Ramos (cell line): ENCODE results near the gene CNOT8.
"Not testable (repeated sequence)": the region's sequence is repeated elsewhere in the genome, so short reads cannot be mapped to it uniquely, and the experiment has no call there.

Experiments
- in situ Hi-C: fragments of 300-500 bp; cut with MboI; formaldehyde crosslinking; loops from one replicate; pipeline ENCODE4 v1.14.3; 2022; ENCODE audit warnings: low sequenced_read_pairs; ENCODE audit not compliant: unreplicated experiment

Gene CNOT8

DNA sequence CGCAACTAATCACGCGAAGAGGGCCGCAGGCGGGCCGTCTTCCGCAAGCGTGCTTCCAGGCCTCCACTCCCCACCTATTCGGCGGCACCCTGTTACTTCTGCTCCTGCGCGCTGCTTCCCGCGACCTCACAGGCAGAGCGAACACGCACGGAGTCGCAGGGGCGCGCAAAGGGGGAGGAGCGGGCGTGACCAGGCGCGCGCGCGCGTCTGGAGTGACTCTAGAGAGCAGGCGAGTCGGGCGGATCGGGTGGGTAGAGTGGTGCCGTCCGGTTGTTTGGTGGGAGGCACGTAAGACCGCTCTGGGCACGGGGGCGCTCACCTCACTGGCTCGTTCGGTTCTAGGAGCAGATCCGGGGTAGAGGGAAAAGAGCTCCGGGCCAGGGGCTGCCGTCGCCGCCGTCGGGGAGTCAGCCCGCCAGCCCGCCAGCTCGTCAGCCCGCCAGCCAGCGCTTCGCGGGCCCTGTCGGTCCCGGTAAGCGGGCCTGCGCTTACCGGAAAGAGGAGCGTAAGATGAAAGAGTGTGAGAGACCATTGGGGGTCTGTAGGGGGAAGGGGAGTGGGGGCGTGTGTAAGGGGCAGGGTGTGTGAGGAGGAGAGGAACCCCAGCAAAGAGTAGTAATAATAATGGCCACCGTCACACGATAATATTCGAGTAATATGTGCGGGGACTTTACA lies at the start of gene CNOT8:
Gene CNOT8, plus strand, starts transcription at position 331 of the 675 bp plus-strand sequence. CDS start 4,652 bp downstream, outside the sequence.
- in situ Hi-C loops: loop anchor here (10.0 kb wide), 1 partner anchor 104 kb away; the partner anchor contains the start of gene LARP1

DNA sequence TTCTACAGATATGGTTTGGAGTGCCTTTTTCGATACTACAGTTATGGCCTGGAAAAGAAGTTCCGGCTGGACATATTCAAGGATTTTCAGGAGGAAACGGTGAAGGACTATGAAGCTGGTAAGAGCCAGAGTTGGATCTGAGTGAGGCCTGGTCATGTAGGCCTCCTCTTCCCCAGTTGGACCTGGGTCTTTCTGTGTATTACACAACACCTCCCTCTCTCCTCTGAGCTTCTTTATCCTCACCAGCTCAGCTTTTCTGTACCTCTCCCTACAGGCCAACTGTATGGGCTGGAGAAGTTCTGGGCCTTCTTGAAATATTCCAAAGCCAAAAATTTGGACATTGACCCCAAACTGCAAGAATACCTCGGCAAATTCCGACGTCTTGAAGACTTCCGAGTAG lies 47.2 kb upstream of the CNOT8 start:
- in situ Hi-C loops: no loop called here

DNA sequence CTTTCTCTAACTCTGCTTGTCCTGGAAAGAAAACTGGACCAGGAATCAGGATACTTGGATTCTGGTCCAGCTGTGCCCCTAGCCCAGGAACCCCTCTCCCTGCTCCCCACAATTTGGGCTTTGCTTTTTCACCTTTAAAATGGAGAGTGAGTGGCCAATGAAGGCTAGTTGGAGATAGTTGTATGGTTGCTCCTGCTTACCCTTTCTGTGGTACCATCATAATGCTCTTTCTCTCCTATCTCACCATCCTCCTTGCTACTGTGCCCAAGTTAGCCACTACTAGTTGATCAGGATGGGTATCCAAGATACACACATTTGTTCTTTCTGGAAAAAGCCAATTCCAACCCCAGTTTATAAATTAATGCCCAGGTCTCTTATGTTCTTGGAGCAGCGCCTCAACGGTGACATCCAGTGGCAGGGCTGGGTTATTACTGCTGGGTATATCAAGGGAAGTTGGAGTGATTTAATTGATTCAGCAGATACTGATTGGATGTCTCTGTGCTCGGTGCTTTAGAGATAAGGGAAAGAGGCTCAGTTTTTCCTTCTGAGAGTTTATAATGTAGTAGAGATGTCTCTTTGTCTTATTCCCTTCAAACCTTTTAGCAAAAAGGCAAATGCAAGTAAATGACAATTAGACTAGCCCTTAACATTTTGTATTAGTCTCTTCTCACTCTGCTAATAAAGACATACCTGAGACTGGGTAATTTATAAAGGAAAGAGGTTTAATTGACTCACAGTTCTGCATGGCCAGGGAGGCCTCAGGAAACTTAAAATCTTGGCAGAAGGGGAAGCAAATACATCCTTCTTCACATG lies 46.6 kb upstream of the CNOT8 start:
- in situ Hi-C loops: no loop called here

DNA sequence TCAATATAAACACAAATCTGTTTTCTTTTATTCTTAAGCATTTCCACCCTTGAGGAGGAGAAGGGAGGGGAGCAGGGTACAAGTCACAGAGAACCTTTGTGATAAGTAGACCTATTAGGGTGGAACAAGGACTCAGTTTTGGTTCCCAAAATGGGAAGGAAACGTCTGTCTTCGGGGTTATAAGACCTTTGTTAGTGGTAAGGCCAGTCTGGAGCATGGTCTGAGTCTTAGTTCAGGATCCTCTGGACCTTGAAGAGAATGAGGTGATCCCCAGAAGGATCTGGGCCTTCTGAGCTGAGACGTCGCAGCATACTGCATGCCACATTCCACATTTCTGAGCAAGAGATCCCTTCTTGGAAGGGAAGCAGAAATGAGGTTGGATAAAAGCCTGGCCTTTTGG lies 45.3 kb upstream of the CNOT8 start:
- in situ Hi-C loops: no loop called here

DNA sequence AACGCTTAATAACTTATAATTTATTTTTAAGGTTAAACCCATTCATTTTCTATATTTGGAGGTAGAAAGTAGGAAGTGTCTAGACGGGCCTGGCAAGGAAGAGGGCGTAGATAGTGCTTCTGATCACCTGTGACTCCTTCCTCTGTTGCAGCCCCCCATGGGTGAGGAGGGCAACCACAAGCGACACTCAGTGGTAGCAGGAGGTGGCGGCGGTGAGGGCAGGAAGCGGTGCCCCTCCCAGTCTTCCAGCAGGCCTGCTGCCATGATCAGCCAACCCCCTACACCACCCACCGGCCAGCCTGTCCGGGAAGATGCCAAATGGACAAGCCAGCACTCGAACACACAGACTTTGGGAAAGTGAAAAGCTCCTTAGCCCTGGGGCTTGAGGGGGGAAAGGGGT lies 44.7 kb upstream of the CNOT8 start:
- in situ Hi-C loops: no loop called here

DNA sequence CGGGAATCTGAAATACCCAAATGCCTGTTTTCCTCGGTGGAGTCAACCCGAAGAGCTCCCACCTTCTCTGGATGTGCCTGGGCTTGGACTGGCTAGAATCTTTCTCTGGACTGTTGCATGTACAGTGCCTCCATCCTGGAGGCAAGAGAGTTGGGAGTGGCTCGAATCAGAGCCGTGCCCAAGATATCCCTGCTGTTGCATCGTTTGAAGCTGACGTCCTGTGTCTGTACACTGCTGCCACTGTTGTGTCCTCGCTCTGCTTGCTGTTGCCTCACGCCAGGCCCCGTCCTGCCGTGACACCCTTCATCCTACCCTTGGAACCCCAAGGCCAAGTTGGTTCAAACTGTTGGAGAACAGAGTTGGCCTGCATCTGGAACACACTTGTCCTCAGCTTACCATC lies 43.4 kb upstream of the CNOT8 start:
- in situ Hi-C loops: loop anchor here (5.0 kb wide), 1 partner anchor 163 kb away; no protein-coding TSS in a partner anchor

DNA sequence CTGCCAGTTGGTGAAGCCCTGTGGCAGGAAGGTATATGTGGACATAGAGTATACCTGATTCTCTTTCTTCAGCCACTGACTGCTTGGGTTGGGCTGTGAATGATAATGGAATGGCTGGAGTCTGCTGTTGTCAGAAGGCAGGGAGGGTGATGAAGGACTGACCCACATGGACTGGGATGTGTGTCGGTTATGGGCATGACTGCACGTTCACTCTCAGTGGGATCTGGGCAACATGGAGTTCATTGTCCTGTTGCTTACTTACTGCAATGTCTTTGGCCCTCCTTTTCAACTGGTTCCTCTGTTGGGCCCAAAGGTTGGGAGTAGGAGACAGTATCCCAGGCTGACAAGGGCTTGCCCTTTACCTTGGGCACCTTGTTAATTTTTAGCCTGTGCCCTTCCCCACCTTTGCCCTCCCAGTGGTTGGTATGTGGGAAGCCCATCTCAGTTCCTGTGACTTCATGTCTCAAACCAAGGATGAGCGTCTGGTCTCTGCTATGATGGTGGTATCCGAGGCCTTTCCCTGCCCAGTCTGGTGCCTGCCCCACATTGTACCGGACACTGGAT lies 42.7 kb upstream of the CNOT8 start:
- in situ Hi-C loops: loop anchor here (5.0 kb wide), 1 partner anchor 163 kb away; no protein-coding TSS in a partner anchor

DNA sequence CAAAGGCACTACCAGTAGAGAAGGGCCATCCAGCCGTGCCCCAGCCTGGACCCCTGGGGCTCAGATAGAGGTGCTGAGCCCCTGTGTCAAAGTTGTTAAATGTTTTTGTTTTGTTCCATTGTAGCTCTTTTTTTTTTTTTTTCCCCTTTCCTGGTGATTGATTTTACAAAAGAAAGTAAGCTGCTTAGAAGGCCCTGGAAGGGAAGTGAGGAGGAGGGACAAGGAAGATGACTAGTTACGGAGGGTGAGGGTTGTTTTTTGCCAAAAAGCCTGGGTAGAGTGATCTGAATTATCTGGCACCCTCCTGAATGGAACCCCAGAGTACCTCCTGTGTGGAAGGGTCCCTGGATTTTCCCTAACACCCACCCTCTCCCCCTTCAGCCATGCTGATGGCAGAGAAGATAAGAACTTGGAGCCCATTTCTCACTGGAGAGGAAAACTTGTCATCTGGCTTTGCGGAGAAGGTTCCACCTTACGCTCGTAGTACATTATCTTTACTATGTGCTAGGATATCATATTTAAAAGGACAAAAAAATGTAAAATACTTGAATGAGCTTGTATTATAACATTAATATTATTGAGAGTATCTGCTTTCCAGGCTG lies 41.4 kb upstream of the CNOT8 start:
- in situ Hi-C loops: loop anchor here (5.0 kb wide), 1 partner anchor 165 kb away; no protein-coding TSS in a partner anchor

DNA sequence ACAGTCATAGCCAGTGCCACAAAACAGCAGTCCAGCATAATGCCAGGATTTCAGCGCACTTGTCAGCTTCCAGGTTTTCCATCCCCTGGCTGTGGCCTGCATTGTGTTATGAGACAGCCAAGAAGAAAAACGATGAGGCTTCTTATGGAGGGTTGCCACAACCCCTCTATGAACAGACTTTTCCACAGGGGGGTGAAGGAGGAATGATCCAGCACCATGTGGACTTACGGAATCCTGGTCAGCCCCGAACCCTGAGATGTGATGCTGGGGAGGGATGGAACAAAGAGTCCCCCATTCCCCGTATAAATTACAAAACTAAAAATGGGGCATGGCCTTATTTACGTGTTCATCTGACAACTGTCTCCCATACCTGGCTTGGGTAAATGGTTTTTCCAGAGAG lies 40.6 kb upstream of the CNOT8 start:
- in situ Hi-C loops: loop anchor here (5.0 kb wide), 1 partner anchor 166 kb away; no protein-coding TSS in a partner anchor

DNA sequence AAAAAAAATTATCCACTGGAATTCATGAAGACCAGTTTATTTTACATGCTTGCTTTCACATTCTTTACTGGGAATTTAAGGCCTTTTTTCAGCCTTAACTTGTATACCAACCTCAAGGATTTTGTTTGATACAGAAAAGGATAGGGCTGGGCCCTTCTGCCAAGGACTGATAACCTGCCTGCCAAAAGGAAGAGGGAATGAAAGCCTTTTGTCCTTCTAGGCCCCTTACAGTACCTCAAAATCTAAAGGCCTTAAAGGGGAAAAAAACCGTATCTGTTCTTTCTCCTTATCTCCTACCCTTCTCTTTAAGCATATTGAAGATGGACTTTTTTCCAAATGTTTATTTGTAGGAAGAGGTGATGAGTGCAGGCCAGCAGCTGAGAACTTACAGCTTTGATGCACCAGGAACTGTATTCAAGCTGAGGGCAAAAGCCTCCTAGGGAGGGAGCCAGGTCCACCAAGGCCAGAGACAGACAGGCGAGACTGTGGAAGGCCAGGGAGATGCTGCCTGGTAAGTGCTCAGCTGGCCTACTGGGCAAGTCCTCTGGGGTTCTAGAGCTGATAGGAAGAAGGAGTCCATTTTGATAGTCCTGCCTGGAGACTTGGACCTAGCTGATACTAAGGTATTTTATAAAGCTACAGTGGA lies 39.8 kb upstream of the CNOT8 start:
- in situ Hi-C loops: loop anchor here (5.0 kb wide), 1 partner anchor 166 kb away; no protein-coding TSS in a partner anchor

DNA sequence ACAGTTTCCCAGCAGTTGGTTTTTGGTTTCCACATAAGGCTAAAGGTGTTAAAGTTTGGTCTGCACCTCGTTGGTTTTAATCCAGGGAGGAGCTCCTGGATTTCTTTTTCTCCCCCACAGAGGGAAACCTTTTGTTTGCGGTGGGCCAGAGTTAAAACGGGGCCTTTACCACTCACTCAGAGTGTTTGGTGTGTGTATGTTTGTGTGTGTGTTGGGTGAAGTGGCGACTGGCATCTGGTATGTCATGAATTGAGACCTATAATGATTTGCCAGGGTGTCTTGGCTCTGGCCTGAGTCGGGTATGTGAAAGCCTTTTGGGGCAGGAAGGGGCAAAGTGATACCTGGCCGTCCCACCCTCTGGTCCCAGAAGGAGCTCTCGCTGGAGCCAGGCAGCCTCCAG lies 38.9 kb upstream of the CNOT8 start:
- in situ Hi-C loops: loop anchor here (5.0 kb wide), 1 partner anchor 167 kb away; no protein-coding TSS in a partner anchor

DNA sequence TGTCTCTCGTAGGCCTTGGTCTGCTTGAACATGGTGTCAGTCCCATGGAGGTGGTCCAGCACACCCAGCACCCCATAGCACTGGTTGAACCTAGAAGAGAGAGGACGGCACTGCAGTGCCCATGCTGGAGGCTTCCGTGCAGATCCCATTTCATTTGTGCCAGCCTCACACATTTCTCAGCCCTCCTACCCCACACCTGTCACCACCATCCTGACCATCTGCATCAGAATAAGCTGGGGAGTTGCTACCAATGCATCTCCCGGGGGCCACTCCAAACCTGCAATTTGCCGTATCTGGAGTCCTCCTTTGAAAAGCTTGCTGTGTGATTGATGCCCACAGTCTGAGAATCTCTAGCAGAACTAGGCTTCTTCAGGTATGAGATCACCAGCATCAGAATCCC lies 38.0 kb upstream of the CNOT8 start:
- in situ Hi-C loops: no loop called here

DNA sequence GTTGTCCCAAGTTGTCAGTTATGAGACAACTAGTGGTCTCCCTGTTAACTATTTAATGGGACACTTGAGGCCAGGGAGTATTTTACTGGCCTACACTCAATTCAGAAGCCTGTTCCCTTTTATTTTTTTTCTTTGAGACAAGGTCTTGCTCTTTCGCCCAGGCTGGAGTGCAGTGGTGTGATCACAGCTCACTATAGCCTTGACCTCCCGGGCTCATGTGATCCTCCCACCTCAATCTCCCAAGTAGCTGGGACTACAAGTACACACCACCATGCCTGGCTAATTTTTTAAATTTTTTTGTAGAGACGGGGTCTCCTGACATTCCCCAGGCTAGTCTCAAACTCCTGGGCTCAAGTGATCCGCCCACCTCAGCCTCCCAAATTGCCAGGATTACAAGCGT lies 35.5 kb upstream of the CNOT8 start:
- in situ Hi-C loops: not testable (repeated sequence)

DNA sequence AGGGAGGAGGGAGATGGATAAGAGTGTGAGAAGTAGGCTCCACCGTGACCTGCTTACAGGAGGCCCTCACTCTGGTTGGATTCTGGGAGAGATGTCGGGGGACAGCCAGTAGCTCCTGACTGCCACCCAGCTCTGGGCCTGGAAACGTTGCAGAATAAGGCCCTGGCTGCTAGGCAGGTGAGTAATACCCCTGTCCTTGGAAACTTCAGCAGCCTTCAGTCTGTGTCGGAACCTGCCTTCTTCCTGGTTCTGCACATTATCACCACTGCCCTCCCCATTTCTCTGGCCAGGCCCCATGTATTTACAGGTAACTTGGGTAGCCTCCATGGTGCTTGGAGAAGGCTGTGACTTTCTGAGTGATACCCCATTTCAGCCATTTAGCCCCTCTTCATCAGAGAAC lies 34.8 kb upstream of the CNOT8 start:
- in situ Hi-C loops: no loop called here

DNA sequence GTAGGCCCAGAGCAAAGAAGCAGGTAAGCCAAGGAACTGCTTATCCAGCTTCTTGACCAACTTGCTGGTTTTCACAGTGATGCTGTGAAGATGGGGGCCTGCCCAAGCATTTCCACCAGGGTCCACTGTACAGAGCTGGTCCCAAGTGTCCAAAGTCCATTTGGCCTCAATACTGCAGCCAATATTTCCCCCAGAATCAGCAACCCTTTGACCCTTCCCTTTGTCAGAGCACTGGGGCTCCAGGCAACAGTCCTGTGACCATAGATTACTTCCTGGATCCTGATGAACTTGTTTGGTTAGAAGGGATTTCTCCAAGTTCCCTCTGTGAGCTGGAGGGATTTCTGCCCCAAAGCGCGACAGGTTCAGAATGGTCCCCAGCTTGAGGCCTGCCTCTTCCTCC lies 34.4 kb upstream of the CNOT8 start:
- in situ Hi-C loops: no loop called here

DNA sequence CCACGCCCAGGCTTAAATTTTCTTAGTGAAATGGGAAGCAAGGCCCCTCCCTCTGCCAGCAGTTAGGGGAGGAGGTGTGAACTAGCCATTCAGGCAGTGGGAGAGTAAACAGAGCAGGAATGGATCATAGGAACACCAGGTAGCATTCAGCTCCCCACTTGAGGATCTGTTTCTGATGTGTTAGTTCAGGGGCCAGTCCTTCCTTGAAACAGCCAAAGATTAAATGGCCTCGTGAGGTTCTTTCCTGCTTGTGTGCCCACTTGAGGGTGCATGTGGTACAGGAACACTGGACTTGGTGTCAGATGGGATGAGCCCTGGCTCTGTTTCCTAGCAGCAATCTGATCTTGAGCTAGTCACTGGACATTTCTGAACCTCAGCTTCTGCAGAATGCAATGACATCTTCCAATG lies 29.2 kb upstream of the CNOT8 start:
- in situ Hi-C loops: no loop called here

DNA sequence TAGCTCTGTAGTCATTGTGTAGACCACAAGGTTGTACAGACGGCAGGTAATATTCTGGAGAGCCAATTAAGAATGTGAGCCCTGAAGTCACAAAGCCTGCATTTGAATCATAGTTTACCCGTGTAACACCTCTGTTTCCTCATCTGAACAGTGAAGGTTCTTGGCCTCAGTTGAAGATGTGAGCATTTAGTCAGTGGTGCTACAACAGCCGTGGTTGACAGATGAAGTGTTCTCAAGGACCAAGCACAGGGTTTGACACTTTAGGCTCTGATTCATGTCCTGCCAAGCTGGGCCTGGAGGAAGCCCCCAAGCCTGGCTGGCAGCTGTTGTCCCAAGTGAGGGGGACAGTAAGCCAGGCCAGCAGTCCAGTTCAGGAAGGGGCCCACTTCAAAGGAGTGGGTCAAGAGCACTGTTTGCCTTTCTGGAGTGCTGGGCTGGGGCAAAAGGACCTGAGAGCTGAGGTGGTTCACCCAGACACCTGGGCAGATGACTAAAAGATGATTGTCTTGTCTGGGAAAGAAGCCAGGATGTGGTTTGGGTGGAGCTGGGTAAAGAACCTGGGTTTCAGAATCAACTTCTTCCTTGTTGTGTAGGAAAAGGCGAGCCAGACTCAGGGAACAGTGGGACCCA lies 28.7 kb upstream of the CNOT8 start:
- in situ Hi-C loops: no loop called here

DNA sequence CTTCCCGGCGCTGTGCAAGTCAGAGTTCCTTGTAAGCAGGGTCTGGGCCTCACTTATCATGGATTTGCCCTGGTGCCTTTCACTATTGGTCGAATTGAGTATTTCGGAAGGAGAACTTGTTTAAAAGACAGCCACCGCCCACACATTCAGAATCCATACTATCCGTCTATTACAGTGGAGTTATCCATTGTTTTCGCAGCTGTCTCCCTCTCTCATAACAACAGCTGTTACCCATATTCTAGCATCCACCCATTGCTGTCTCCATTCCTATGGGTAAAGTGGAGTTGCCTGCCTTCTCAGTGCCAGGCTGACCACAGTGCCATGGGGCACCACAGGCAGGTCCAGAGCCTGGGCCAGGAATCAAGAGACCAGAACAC lies 28.2 kb upstream of the CNOT8 start:
- in situ Hi-C loops: no loop called here

DNA sequence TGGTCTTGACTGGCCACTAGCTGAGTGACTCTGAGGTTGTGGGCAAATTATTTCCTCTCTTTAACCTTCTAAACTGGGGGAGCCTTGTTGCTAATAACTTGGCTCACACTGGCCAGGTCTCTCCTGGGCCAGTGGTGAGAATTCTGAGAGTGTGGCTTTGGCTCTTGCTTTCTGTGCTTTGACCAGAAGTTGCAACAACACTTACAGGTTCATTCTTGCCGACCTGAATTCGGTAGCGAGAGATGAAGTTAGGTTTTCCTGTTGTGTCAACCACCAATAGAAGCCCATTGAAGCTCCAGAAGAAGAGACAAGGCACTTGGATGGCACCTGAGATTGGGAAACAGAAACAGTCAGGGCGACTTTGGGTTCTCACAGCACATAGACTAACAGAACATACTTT lies 27.8 kb upstream of the CNOT8 start:
- in situ Hi-C loops: no loop called here

DNA sequence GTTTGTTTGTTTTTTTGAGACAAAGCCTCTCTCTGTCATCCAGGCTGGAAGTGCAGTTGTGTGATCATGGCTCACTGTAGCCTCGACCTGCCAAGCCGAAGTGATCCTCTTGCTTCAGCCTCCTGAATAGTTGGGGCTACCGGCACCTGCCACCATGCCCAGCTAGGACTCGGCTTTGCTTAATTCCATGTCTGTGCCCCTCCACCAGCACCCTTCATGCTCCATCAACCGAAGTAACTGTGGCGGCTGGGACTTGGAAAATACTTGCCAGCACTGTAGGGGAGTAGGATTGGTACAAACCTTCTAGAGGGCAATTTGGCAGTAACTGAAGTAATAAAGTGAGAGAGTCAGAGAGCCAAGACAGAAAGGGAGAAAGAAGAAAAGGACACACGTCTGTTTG lies 27.0 kb upstream of the CNOT8 start:
- in situ Hi-C loops: no loop called here
